HG02571 (cell line): ENCODE measurements around the gene FBXO4.
"Not testable (repeated sequence)": the region's sequence is repeated elsewhere in the genome, so short reads cannot be mapped to it uniquely, and the experiment has no call there.

Experiments
- ATAC-seq: cut with Tn5 transposase; IDR thresholded peaks from one replicate; pipeline ENCODE4 v1.9.1; 2021; ENCODE audit warnings: mild to moderate bottlenecking, moderate library complexity; ENCODE audit not compliant: unreplicated experiment

The FBXO4 gene

DNA sequence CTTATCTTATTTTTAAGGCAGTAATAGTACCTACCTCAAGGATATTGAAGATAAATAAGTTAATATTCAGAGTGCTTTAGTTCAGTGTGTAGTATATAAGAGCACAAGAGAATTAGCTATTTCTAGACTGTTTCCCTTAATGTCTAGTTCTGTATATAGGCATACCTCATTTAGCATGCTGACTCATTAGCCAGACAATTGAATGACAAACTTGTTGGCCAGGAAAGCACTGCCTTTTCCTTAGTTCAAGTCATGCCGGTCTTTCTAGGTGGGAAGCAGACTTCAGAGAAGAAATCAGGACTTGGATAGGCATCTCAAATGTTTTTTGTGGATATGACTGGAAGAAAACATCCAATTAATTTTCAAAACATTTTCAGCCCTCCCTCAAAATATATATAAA lies 3.2 kb upstream of the FBXO4 start:
- ATAC-seq, result no peak

GRCh38 chr5:41924526-41924871 lies 582 bp upstream of the FBXO4 start:
- ATAC-seq, result no peak

DNA sequence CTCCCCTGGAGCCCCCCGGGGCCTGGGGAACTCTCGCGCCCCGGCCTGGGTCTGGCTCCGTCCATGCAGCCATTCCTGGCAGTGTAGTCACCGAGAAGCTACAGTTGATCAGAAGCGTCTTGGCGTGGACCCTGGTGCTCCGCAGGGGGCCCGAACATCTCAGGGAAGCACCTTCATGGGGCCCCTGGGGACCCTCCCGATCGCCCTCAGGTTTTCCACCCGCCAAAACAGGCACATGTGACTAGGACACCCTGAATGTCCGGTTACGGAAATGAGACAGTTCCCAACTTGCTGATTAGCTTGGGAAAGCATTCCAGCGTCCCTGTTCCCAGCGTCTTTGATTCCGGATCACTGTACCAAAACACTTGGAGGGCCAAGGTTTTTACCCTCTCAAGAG lies 472 bp downstream of the FBXO4 start:
- ATAC-seq, result peak; percentile 38

DNA sequence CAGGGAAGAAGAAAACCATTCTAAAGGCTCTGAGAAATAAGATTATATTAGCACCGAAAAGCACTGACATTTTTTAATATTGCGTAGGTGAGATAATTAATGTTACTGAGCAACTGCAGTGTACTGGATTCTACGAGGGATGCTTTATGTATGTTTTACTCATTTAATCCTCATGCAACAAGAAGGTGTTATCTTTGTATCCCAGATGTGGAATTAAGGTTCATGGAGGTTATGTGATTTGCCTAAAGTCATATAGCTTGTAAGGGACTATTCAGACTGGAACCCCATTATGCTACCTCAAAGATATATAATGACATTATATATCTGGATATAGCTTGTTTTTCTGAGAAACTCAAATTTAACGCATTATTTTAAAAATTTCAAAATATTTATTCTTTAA lies 2.5 kb downstream of the FBXO4 start:
- ATAC-seq, result no peak

- no peak for ATAC-seq
Observed at GRCh38 chr5:41929035-41929434, 4.0 kb downstream of the FBXO4 start.

DNA sequence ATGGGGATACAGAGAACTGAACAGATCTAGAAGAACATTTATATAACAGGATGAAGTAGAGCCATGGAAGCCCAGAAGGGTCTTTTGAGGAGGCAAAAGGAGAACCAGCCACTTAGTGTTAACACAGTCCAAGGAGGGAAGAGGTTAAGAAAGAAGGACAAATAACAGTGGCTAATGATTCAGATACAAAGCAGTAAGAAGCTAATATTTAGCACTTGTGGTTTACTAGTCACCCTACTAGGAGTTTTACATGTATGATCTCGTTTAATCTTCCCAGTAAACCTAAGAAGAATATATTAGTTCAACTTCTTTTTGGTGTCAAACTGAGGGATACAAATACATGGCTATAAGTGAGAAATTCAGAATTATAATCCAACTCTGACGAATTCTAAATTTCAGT lies 7.7 kb downstream of the FBXO4 start:
- no peak for ATAC-seq

GRCh38 chr5:41935544-41935943 lies 10.5 kb downstream of the FBXO4 start:
- no peak for ATAC-seq

DNA sequence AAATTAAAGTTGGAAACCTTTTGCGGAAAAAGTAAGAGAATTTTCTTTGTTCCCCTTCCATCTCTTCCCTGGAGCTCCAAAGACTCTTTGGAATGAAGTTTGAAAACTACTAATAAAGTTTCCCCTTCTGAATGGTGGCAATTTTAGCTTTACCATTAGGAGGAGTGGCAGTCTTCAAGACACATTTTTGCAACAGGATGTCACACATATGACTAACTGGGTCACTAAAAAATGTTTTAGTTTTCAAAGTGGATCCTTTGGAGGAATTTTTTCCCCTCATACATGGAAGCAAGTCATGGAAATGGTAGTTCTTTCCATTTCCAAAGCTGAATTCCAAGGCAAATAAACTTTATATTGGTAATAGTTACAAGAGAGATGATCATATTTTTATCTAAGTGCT lies 15.6 kb downstream of the FBXO4 start:
- no peak for ATAC-seq

GRCh38 chr5:41945332-41945955 lies 20.4 kb downstream of the FBXO4 start:
- ATAC-seq, result not testable (repeated sequence)

DNA sequence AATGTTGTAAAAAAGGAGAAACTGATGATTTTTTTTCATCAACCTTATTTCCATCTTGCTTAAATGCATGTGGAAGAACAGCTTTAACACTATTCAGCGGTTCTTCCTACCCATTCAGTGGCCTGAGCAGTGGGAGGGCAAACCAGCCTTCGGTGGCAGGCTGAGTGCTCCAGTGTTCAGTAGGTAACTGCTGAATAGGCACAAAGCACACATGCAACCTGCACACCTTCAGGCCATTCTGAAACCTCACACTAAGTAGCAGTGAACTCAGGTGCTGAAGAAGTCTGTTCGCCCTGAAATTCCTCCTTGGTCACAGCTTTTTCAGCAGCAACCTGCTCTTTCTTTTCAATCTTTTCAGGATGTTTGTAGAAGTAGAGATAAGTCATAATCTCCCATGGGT lies 26.1 kb downstream of the FBXO4 start:
- no peak for ATAC-seq

DNA sequence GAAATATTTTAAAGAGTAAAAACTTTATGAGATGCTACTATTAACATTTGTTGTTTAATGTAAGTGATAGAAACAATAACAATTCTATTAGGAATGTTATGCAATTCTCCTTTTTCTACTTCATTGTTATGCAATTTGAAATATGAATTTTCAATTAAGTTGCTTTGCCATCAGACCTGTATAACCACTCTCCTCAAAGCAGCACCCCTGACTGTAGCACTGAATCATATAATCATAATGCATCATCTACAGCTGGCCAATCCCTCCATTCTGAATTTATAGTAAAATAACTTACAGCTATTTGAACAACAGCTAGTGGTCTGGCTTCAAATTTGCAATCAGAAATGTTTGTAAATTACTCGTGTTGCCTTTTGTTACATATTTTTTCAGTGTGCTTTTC lies 29.2 kb downstream of the FBXO4 start:
- no peak for ATAC-seq

DNA sequence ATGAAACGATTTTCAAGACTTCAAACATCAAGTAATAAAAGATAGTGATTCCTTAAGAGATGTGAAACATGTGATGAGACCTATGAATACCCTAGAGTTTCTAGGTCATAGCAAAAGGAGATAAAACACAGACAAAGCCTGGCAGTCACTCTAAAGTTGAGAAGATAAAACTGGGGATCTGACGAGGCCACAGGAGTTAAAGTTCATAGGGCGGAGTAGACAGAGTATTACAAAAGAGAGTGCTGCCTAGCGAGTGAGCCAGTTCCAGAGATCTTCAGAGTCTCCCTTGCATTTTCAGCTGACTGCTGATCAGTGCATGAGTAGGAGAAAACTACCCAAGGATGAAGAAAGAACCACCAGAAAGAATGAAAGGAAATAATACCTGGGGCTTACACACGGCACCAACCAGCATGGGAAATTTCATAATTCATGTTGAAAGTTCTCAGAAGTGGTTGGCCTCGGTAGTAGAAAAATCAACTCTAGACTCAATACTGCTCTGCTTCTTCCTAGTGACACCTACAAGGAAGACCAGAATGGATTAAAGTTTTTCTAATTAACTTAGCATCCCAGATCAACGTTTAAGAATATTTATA lies 30.4 kb downstream of the FBXO4 start:
- ATAC-seq, result no peak

GRCh38 chr5:41956943-41957342 lies 31.9 kb downstream of the FBXO4 start:
- ATAC-seq, result no peak

DNA sequence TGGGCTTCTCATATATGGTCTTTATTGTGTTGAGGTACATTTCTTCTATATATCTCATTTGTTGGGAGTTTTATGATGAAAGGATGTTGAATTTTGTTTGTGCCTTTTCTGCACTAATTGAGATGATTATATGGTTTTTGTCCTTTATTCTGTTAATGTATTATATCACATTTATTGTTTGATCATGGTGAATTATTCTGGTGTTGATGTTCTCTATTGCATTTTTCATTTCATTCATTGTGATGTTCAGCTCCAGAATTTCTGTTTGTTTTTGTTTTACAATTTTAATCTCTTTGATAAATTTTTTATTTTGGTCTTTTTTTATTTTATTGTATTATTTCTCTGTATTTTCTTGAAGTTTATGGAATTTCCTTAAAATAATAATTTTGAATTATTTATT lies 35.4 kb downstream of the FBXO4 start:
- no peak for ATAC-seq

GRCh38 chr5:41961736-41962135 lies 36.7 kb downstream of the FBXO4 start:
- ATAC-seq, result no peak

- no peak for ATAC-seq
Observed at GRCh38 chr5:41962491-41962890, 37.4 kb downstream of the FBXO4 start.

- no peak for ATAC-seq
Observed at GRCh38 chr5:41966401-41967105, 41.5 kb downstream of the FBXO4 start.

DNA sequence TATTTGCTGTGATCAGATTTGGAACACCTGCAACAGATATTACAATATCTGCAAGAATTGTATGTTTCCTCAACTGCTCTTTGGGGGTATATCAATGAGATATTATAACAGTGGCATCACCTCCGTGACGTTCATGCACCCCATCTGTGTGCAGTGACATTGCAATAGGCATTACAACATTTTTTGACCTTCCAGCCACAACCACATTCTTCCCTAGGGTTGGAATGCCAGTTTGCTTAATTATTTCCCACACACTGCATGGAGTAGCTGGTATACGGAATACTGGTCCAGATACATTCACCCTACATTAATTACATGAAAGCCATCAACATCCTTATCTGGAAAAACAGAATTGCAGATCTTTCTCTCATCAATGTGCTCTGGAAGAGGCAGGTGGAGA lies 42.3 kb downstream of the FBXO4 start:
- ATAC-seq, result no peak

- no peak for ATAC-seq
Observed at GRCh38 chr5:41968153-41968723, 43.2 kb downstream of the FBXO4 start.

- no peak for ATAC-seq
Observed at GRCh38 chr5:41973087-41973486, 48.0 kb downstream of the FBXO4 start.

DNA sequence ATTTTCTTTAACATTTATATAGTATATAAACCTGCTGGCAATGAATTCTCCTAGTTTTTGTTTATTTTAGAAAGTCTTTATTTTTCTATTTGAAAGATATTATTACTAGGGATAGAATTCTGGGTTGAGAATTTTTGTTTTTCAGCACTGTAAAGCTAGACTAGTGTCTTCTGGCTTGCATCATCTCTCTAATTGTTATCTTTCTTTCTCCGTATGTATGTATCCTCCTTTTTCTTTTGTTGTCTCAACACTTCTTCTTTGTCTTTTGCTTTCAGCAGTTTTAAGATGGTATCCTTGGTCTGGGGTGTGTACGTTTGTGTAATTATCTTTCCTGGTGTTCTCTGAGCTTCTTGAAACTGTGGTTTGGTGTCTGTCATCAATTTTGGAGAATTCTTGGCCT lies 48.8 kb downstream of the FBXO4 start:
- ATAC-seq, result no peak

- ATAC-seq, result no peak
Observed at GRCh38 chr5:41978676-41979075, 53.6 kb downstream of the FBXO4 start.
